HG03159 (cell line): ENCODE measurements around the gene MBTPS1.

Source experiments
- ATAC-seq: cut with Tn5 transposase; IDR thresholded peaks from one replicate; pipeline ENCODE4 v1.9.1; 2021; ENCODE audit warnings: mild to moderate bottlenecking, moderate library complexity; ENCODE audit not compliant: unreplicated experiment

Gene MBTPS1

GRCh38 chr16:84116720-84117493 lies at the start of gene MBTPS1:
Gene MBTPS1, minus strand, starts transcription at chr16:84116942. Its CDS starts 15,159 bp downstream, at chr16:84101783.
- ATAC-seq = peak; percentile 88

GRCh38 chr16:84165746-84166145 lies 49.0 kb upstream of the MBTPS1 start:
- no peak for ATAC-seq

- ATAC-seq = no peak
These were observed 45.1 kb upstream of the MBTPS1 start for GRCh38 chr16:84161801-84162200.

GRCh38 chr16:84161037-84161436 lies 44.3 kb upstream of the MBTPS1 start:
- ATAC-seq = no peak

GRCh38 chr16:84159800-84160199 lies 43.1 kb upstream of the MBTPS1 start:
- no peak for ATAC-seq

GRCh38 chr16:84159007-84159406 lies 42.3 kb upstream of the MBTPS1 start:
- ATAC-seq = no peak

DNA sequence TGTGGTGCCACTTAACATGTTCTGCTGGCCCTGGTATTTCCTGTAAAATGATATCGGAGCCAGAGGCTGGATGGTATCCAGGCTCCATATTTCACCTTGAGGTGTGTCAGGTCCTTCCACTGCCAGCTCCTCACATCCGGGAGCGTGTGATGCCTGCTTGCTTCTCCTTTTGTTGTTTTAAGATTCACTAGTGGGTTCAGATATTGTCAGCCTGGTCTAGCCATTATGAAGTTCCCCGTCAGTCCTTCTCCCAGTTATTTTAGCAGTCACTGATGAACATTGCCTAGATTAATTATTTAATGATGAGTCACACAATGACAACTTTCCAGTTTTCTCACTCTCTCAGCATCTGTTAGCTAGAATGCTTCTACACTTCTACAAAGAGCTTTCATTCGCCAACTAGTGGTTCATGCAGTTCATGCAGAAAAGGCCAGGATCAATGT lies 39.6 kb upstream of the MBTPS1 start:
- ATAC-seq = no peak

- no peak for ATAC-seq
These were observed 39.0 kb upstream of the MBTPS1 start for GRCh38 chr16:84155771-84156170.

DNA sequence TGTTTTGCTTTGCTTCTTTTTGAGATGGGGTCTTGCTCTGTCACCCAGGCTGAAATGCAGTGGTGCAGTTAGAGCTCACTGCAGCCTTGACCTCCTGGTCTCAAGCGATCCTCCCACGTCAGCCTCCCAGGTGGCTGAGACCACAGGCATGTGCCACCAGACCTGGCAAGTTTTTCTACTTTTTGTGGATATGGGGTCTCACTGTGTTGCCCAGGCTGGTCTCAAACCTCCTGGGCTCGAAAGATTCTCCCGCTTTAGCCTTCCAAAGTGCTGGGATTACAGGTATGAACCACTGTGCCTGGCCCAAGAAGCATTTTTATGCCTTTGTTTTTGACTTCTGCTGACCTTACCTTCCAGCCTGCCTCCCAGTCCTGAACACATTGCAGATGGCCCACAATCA lies 38.5 kb upstream of the MBTPS1 start:
- ATAC-seq = no peak

- no peak for ATAC-seq
These were observed 37.0 kb upstream of the MBTPS1 start for GRCh38 chr16:84153660-84154214.

GRCh38 chr16:84150926-84151325 lies 34.2 kb upstream of the MBTPS1 start:
- ATAC-seq = no peak

- peak; percentile 87 for ATAC-seq
These were observed 28.3 kb upstream of the MBTPS1 start, which contains the start of the genes DNAAF1 and HSDL1 for GRCh38 chr16:84144859-84145639. Gene DNAAF1, plus strand, starts transcription at chr16:84145308. Its CDS starts 133 bp downstream, at chr16:84145441. Gene HSDL1, minus strand, starts transcription at chr16:84145177. Its CDS starts 13,856 bp downstream, at chr16:84131321.

- peak; percentile 26 for ATAC-seq
These were observed 27.6 kb upstream of the MBTPS1 start for GRCh38 chr16:84144209-84144858.

DNA sequence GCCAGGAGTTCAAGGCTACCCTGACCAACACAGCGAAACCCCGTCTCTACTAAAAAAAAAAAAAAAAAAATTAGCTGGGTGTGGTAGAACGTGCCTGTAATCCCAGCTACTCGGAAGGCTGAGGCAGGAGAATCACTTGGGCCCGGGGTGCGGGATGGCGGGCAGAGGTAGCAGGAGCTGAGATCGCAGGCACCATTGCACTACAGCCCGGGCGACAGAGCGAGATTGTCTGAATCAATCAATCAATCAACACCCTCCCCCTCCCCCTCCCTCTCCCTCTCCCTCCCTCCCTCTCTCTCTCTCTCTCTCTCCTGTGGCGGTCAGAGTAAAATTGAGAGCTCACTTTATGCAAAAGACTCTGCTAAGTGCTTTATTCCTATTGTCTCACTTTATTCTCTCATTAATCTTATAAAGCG lies 27.1 kb upstream of the MBTPS1 start:
- ATAC-seq = no peak

- no peak for ATAC-seq
These were observed 26.3 kb upstream of the MBTPS1 start for GRCh38 chr16:84143081-84143480.

DNA sequence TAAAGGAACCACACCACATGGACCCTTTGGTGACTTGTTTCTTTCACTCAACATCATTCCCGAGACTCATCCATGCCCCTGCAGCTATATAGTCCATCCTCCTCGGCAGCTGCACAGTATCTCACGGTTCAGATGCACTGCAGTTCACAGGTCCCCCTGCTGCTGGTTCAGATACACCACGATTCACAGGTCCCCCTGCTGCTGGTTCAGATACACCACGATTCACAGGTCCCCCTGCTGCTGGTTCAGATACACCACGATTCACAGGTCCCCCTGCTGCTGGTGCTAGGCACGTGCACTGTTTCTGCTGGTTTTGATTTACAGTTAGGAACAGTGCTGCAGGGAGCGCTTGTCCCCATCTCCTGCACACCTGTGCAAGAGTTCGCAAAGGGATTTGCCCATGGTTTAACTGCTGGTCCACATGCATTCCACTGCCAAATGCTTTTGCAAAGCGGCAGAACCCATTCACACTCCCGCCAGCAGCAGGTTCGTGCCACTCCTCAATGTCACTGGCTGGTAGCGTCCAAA lies 24.5 kb upstream of the MBTPS1 start:
- ATAC-seq = no peak

DNA sequence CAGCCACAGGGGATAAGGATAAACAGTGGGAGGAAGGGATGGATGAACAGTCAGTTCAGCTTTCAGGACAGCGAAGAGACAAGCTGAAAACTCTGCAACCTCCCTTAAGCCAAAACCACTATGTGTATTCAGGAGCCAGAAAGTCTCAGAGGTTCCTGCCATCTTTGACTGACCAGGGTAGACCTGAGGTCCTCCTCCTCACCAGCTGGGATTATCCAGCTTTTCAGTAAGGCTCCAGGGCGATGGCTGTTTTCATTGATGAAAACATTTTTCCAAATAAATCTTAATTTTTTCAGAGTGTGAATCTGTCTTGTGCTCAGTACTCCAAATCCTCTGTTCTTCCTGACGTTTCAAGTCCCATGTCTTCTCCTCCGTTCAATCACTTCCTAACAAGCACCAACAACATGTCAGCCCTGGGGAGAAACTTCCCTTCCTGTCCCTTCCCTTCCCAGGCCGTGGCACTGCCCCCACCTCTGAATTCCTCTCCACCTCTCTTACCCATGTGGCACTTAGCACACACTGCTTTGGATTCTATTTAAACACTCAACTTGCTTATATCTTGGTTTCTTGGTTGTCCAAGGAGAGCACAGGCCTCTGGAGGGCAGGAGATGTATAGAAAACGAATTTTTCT lies 23.0 kb upstream of the MBTPS1 start:
- ATAC-seq = no peak

DNA sequence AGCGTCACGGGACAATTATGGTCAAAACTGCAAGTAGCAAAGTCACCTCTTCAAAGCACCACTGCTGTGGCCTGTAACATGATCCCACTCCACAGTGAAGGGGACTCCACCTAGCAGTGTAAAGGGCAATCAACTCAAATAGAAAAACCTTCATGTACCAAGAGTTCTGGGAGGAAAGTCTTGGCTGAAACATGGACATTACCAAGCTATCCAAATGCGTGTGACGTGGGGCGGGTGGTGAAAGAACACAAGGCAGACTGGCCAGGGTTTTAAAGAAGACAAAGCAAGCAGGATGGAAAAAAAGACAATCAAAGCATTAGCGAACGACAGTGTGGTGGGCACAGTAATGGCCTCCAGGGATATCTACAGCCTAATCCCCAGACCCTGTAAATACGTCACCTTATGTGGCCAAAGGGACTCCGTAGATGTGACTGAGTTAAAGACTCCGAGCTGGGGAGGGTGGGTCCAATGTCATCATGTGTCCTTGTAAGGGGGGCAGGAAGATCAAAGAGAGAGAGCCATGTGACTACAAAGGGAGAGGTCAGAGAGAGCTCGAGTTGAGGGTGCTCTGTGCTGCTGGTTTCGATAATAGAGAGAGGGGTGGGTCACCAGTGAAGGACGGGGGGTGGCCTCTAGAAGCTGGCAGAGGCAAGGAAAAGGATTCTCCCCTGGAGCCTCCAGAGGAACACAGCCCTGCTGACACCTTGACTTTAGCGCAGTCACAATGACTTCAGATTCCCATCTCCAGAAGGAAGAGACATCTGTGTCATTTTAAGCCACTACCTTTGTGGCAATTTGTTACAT lies 22.3 kb upstream of the MBTPS1 start:
- peak; percentile 64 for ATAC-seq

GRCh38 chr16:84138500-84138823 lies 21.7 kb upstream of the MBTPS1 start:
- ATAC-seq = no peak
